GM12878 (cell line): ENCODE measurements around the gene LMCD1. TPM values are rescaled to one million over a fixed set of nuclear protein-coding genes. Genes with fewer than 3 reads are reported as not detected.

Source experiments
- ATAC-seq: fragments of 200-7000 bp; cut with Tn5 transposase; 3 replicates; pipeline ENCODE4 v1.9.1; 2020; ENCODE audit warnings: mild to moderate bottlenecking, moderate library complexity
- BruUV-seq: library from RNA; stranded (reverse); fragments of 400-500 nt; replicated peaks from 2 replicates; lab custom pipeline; 2021; lab: Mats Ljungman, UMichigan
- CTCF ChIA-PET: fragments of 300-600 bp; sonication (Branson Sonifier 250); formaldehyde crosslinking; extraction: SDS; loops from one replicate; lab custom pipeline; 2021; ENCODE audit warnings: inconsistent platforms; lab: Yijun Ruan, JAX
- POLR2A ChIA-PET: fragments of 350-600 bp; formaldehyde crosslinking; extraction: SDS; loops from one replicate; lab custom pipeline; 2021; ENCODE audit warnings: inconsistent platforms; lab: Charles Lee
- RAD21 ChIA-PET: fragments of 300-600 bp; sonication (Branson Sonifier 250); formaldehyde crosslinking; loops from one replicate; lab custom pipeline; 2023; ENCODE audit warnings: antibody characterized with exemption; ENCODE audit not compliant: unreplicated experiment; lab: Charles Lee
- SMC1A ChIA-PET: fragments of 300-600 bp; sonication (Branson Sonifier 250); formaldehyde crosslinking; loops from one replicate; lab custom pipeline; 2023; ENCODE audit not compliant: unreplicated experiment, uncharacterized antibody; lab: Charles Lee
- DNase-seq: peaks from one replicate; pipeline ENCODE4 v3.0.0-alpha.2; 2011; ENCODE audit warnings: low read depth, low spot score
- FAIRE-seq: peaks from 3 replicates; lab custom pipeline; 2011; peaks lifted over from hg19 to GRCh38; lab: Jason Lieb, UNC
- H2AFZ ChIP-seq: 2 replicates; pipeline ENCODE4 v1.6.0; 2011; ENCODE audit warnings: low read depth, low read length, control low read depth; ENCODE audit not compliant: control insufficient read depth
- H3K27ac ChIP-seq: 2 replicates; pipeline ENCODE4 v1.5.1; 2011; ENCODE audit warnings: control low read depth; ENCODE audit not compliant: control insufficient read depth, insufficient read depth
- H3K27me3 ChIP-seq, 2 experiments: replicated peaks in 1 of 2; 2 replicates each; pipeline versions ENCODE4 v1.6.0 to v1.6.1; 2011; ENCODE audit warnings: low read length in 1 of 2; ENCODE audit not compliant: control insufficient read depth in 2 of 2, insufficient read depth in 2 of 2
- H3K36me3 ChIP-seq, 2 experiments: 2 replicates each; pipeline ENCODE4 v1.5.1; 2011; ENCODE audit warnings: low read length in 1 of 2; ENCODE audit not compliant: control insufficient read depth in 2 of 2, insufficient read depth in 2 of 2
- H3K4me1 ChIP-seq: 2 replicates; pipeline ENCODE4 v1.6.1; 2011; ENCODE audit warnings: mild to moderate bottlenecking, low read length, moderate library complexity, mixed read lengths; ENCODE audit not compliant: control insufficient read depth, insufficient read depth
- H3K4me2 ChIP-seq: 2 replicates; pipeline ENCODE4 v1.6.0; 2011; ENCODE audit warnings: control low read depth; ENCODE audit not compliant: control insufficient read depth, insufficient read depth
- H3K4me3 ChIP-seq: fragments of 200-600 bp; sonication (generic); 2 replicates; pipeline ENCODE4 v1.5.1; 2016
- H3K79me2 ChIP-seq: 2 replicates; pipeline ENCODE4 v1.6.0; 2011; ENCODE audit warnings: low read length; ENCODE audit not compliant: control insufficient read depth, insufficient read depth
- H3K9ac ChIP-seq: 2 replicates; pipeline ENCODE4 v1.8.0; 2011; ENCODE audit warnings: low read length, control low read depth, mixed read lengths; ENCODE audit not compliant: control insufficient read depth, insufficient read depth
- H3K9me3 ChIP-seq: replicated peaks from 3 replicates; pipeline ENCODE4 v1.5.1; 2011; ENCODE audit warnings: mild to moderate bottlenecking, low read length; ENCODE audit not compliant: control insufficient read depth, insufficient read depth
- H4K20me1 ChIP-seq: 2 replicates; pipeline ENCODE4 v1.6.0; 2011; ENCODE audit not compliant: control insufficient read depth, insufficient read depth
- ASH2L ChIP-seq: fragments of 300-600, 200-600 bp; sonication (generic); IDR thresholded peaks from 2 replicates; pipeline ENCODE4 v1.6.1; 2017; ENCODE audit warnings: low read depth, mild to moderate bottlenecking, borderline replicate concordance
- CHD4 ChIP-seq: fragments of 200-600 bp; sonication (generic); IDR thresholded peaks from 2 replicates; pipeline ENCODE4 v1.6.1; 2016; ENCODE audit warnings: mild to moderate bottlenecking
- CREM ChIP-seq: IDR thresholded peaks from 2 replicates; pipeline ENCODE4 v1.6.1; 2014; ENCODE audit warnings: antibody characterized with exemption, low read depth
- EED ChIP-seq: sonication (generic); IDR thresholded peaks from 2 replicates; pipeline ENCODE4 v1.6.1; 2016; ENCODE audit warnings: antibody characterized with exemption, low read depth
- EZH2 ChIP-seq: IDR thresholded peaks from 2 replicates; pipeline ENCODE4 v1.6.1; 2012; ENCODE audit warnings: low read depth, mild to moderate bottlenecking, control low read depth, inconsistent platforms, low read length, borderline replicate concordance; ENCODE audit not compliant: control insufficient read depth
- KDM1A ChIP-seq: fragments of 200-600 bp; sonication (generic); IDR thresholded peaks from 2 replicates; pipeline ENCODE4 v1.6.1; 2016; ENCODE audit warnings: borderline replicate concordance
- KLF5 ChIP-seq: fragments of 450-650 bp; IDR thresholded peaks from 2 replicates; pipeline ENCODE4 v1.6.1; 2014; ENCODE audit warnings: mild to moderate bottlenecking; ENCODE audit not compliant: partially characterized antibody
- MXI1 ChIP-seq: fragments of 150-350 bp; IDR thresholded peaks from 2 replicates; pipeline ENCODE4 v1.6.1; 2011; ENCODE audit warnings: low read depth, mild to moderate bottlenecking, inconsistent platforms, low read length, improper control_type of control experiment
- MYC ChIP-seq: IDR thresholded peaks from 2 replicates; pipeline ENCODE4 v1.6.1; 2011; ENCODE audit warnings: mild to moderate bottlenecking, low read length, moderate library complexity, inconsistent platforms; ENCODE audit not compliant: insufficient read depth, insufficient replicate concordance, insufficient read length, severe bottlenecking
- PRDM15 ChIP-seq: fragments of 450-650 bp; formaldehyde crosslinking; IDR thresholded peaks from 2 replicates; pipeline ENCODE4 v1.4.0; 2020; ENCODE audit warnings: mild to moderate bottlenecking, moderate library complexity
- SIN3A ChIP-seq: IDR thresholded peaks from 2 replicates; pipeline ENCODE4 v1.6.1; 2012; ENCODE audit warnings: low read depth, low read length, improper control_type of control experiment
- SKIL ChIP-seq: fragments of 450-650 bp; IDR thresholded peaks from 2 replicates; pipeline ENCODE4 v1.6.1; 2017; ENCODE audit warnings: mild to moderate bottlenecking, low read depth, inconsistent platforms; ENCODE audit not compliant: poor library complexity, severe bottlenecking
- ZNF24 ChIP-seq: fragments of 450-650 bp; IDR thresholded peaks from 2 replicates; pipeline ENCODE4 v1.6.1; 2017; ENCODE audit warnings: antibody characterized with exemption, mild to moderate bottlenecking
- WGBS: methylation state at CpG from one replicate; pipeline ENCODE4 v1.1.6; 2016; ENCODE audit warnings: low lambda C conversion rate; ENCODE audit not compliant: insufficient replicate concordance, insufficient coverage; ENCODE audit errors: missing lambda C conversion rate; 5-methylcytosine and 5-hydroxymethylcytosine counted together
- in situ Hi-C: fragments of 300-500 bp; cut with MboI; formaldehyde crosslinking; loops from 9 replicates; pipeline ENCODE4 v1.14.3; 2018; ENCODE audit warnings: mixed read lengths
- intact Hi-C: fragments of 100-400 bp; cut with micrococcal nuclease; formaldehyde crosslinking; loops from one replicate; pipeline ENCODE4 v1.14.2; 2022; ENCODE audit not compliant: unreplicated experiment
- polyA plus RNA-seq, 11 experiments: library from polyadenylated mRNA; depleted of rRNA in 4 of 11; unstranded in 6 of 11; stranded (reverse) in 5 of 11; fragments of >200 nt; fragmentation: Nextera tagmentation in 4 of 11; fragmentation: Illumina TruSeq in 1 of 11; extraction: Ambion mirVana in 4 of 11; extraction: Trizol in 1 of 11; gene quantifications; 1 replicate in 1 of 11; 2 replicates in 10 of 11; pipeline versions ENCODE4 v1.2.1 to v1.2.3, GENCODE V29; 2011 to 2016; ENCODE audit warnings: inconsistent platforms in 2 of 11, missing spikeins in 2 of 11, low read depth in 1 of 11
- total RNA-seq, 4 experiments: library from RNA; depleted of rRNA in 3 of 4; stranded (reverse); fragments of >200 nt in 3 of 4; fragmentation: Illumina TruSeq in 1 of 4; extraction: Trizol in 1 of 4; gene quantifications; 2 replicates each; pipeline versions ENCODE4 v1.2.1 to v1.2.3, GENCODE V29; 2013 to 2021

The LMCD1 gene
- total and polyA plus RNA-seq, 10 of the 15 experiments (the other 5 are each of a cell fraction or from before 2014, with no cell fraction given) = 0.27 to 6.4 (median 1.7) TPM

- TF ChIP-seq CHD4 = no peak
- TF ChIP-seq SKIL = no peak
- no peak for TF ChIP-seq ASH2L
- TF ChIP-seq ZNF24 = no peak
- no peak for TF ChIP-seq KLF5
Measured at GRCh38 chr3:8538223-8538622, 36.6 kb downstream of the LMCD1 start (continued).

GRCh38 chr3:8538913-8539312 lies 37.3 kb downstream of the LMCD1 start:
- Histone ChIP-seq H3K4me1 (no peaks in the 10 kb centered on the region), H3K27ac (no peak overlapping the region), H3K9ac (no peak overlapping the region), H3K4me3 (no peak overlapping the region), H3K27me3 (no peaks in the 10 kb centered on the region), H2AFZ (no peak overlapping the region), H3K79me2 (no peaks in the 10 kb centered on the region), H4K20me1 (no peaks in the 10 kb centered on the region), H3K36me3 (no peaks in the 10 kb centered on the region), H3K4me2 (no peak overlapping the region), H3K9me3 (no peaks in the 10 kb centered on the region; the same call in 2 of the 3 replicates)
- ChIA-PET RAD21 (no interaction called here), SMC1A (interaction anchor here (0.6 kb wide), 1 partner anchor 35 kb away, joined by 3 read pairs; no protein-coding TSS in a partner anchor), CTCF (no interaction called here), POLR2A (no interaction called here)
- in situ Hi-C loops (no loop called here), intact Hi-C loops (no loop called here)
- DNase-seq (no peak), ATAC-seq (no peak), FAIRE-seq (no peak)
- BruUV-seq = no TSS peak
- 82% methylated on average over 3 of the region's 3 CpGs for WGBS
- TF ChIP-seq EZH2 (no peak), SKIL (no peak), PRDM15 (CRISPR knock-in tag) (no peak), MXI1 (no peak), KDM1A (no peak), EED (no peak), MYC (no peak), CREM (no peak), SIN3A (no peak)
